GM21526 (cell line): ENCODE data around the gene FOXO1.

ENCODE experiments used
- ATAC-seq: cut with Tn5 transposase; IDR thresholded peaks from one replicate; pipeline ENCODE4 v1.9.1; 2021; ENCODE audit warnings: moderate library complexity; ENCODE audit not compliant: unreplicated experiment, low FRiP score

The FOXO1 gene

DNA sequence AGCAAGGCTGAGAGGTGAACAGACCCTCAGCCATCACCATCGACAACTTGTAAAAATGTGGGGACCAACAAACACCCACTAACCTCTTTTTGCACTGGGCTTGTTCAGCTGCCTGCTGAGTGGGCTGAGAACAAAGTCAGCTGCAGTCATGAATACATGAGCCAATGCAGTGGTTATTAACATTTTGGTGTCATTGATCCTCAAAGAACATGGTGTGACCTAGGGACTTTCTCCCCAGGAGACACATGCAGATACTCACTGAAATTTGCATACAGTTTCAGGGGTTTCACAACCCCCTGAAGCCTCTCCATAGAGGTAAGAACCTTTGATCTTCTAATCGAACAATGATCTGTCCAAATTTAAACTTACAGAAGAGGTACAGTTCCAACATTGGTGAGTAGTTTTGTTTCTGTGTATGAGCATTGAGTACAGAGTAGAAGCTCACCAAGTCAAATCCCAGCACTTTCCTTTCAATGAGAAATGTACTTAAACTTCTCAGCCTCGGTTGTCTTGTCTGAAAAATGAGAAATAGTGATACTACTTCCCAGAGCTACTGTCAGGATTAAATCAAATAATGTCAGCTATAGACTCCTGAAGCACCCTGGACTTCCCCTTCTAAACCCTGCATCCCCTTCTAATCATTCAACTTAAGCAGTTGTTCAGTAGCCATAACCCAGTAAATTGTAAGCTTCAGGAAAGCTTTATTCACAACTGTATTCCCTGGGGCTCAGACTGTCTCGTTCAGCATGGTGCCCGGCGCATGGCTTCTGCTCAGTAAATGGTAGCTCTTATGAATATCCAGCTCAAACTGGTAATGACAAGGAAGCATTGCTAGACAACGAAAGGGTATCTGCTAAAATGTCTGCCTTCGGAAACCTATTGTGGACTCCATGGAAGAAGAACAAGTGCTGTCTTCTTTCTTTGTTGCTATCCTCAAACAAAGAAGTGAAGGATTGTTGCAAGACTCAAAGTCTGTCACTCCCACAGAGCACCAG is 148.7 kb downstream of the FOXO1 start:
- peak; percentile 75 for ATAC-seq

DNA sequence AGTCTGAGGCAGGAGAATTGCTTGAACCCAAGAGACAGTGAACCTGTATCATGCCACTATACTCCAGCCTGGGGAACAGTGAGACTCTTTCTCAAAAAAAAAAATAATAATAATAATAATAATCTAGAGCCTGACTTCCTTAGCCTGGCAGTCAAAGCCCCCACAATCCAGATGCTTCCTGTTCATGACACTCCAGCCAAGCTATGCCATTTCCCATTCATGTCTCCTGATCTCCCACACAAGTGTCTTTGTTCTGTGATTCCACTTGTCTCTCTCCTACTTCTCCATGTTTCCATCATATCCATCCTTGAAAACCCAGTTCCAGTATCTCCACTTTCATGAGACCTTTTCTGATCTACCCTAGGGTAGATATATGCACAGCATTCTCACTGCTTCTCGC is 150.7 kb downstream of the FOXO1 start:
- ATAC-seq, result no peak

DNA sequence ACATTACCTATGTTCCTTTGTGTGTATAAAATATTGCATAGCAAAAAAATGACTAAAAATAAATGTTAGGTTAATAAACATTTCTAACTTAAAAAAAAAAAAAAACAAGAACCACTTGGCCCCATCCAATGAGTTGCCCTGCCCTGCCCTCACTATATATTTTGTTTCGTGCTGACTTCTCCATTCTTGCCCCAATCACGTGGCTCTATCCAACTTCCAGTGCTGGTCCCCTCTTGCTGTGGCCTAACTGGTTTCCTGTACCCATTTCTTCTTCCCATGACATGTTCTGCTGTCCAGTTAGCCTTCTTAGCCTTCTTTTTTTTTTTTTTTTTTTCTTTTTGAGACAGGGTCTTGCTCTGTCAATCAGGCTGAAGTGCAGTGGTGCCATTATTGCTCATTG is 151.6 kb downstream of the FOXO1 start:
- ATAC-seq, result no peak

DNA sequence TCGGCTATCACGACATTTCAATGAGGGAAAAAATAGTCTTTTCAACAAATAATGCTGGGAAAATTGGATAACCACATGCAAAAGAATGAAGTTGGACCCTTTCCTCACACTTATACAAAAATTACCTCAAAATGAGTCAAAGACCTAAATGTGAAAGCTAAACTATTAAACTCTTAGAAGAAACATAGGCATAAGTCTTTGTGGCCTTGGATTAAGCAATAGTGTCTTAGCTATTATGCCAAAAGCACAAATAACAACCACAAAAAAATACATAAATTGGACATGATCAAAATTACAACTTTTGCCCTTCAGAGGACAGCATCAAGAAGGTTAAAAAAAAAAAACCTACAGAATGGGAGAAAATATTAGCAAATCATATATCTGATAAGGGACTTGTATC is 156.6 kb downstream of the FOXO1 start:
- no peak for ATAC-seq

DNA sequence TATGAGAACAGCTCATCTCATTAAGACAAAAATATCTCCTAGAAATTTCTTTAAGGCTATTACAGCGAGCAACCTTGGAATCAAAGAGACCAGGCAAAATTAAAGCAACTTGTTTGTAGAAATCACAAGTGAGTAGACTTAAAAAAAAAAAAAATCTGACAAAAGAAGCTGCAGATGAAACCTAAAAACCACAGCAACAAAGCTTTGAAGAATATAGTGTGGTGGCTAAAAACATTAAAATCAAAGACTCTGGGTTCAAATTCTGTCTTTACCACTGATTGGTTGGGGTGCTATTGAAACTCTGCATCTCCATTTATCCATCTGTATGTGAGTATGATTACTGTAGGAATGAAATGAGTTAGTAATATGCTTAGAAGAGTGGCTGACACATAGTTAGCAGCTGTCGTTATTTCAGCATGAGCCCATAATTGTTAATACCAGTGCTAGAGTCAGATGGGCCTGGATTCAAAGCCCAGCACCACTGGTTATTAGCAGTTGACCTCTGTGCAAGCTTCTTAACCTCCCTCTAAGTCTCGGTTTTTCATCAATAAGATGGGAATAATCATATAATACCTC is 157.6 kb downstream of the FOXO1 start:
- ATAC-seq, result no peak

DNA sequence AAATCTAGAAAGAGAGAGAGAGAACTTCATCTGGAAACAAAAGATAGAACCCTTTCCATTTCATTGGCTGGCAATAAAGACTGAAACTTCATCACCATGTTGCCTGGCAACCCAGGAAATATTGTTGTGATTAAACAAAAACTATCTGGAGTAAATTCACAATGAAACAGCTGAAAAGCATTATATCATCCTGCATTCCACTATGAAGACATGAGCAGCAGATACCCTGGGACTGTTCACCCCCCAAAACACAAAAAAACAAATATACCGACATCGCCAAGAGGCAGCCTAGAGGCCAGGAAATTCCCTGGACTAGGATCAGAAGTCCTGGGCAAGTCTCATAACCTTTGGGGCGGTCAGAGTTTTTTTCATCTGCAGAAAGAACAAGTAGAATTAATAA is 158.3 kb downstream of the FOXO1 start:
- no peak for ATAC-seq

DNA sequence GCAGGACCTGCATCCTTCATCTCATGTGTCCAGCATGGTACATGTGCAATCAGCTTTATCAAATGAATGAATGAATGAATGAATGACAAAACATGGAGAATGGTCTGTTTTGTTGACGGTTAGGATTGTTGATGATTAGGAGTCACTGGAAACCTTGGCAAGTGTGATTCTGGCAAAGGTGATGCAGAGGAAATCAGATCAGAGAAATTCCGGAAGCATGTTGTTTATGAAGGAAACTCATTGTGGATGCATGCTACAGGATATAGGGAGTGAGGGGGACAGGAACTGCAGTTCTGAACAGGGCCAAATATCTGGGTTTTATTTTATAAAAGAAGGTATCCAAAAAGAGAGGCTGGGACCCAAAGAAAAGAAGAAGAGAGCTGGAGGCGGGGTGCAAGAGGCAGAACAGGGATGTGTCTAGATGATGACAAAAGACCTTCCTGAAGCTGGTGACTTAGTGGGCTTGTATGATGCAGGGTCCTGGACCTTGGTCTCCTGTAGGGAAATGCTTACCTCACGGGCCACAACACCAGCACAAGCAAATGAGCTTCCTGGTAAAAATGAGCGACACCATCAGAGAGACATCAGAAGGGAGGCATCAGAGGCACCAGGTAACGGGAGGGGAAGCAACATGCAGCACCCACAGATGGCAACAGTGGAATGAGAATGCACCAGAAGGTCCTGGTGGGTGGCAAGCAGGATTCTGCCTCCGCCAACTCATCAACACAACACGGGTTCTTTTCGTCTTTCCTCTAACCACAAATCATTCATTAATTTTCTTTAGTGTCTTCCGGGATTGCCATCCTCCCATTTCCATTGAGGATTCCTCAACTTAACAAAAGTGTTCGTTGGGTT is 159.6 kb downstream of the FOXO1 start:
- no peak for ATAC-seq
